IMR-90 (cell line): ENCODE results near the gene C3. TPM values are rescaled to one million over a fixed set of nuclear protein-coding genes. Genes with fewer than 3 reads are reported as not detected.

Experiments
- ATAC-seq: fragments of 200-7000 bp; cut with Tn5 transposase; 2 replicates; pipeline ENCODE4 v1.9.1; 2020; ENCODE audit warnings: low read depth, mild to moderate bottlenecking, moderate library complexity
- BruUV-seq: library from RNA; stranded (reverse); fragments of 400-500 nt; replicated peaks from 2 replicates; lab custom pipeline; 2021; lab: Mats Ljungman, UMichigan
- CTCF ChIA-PET: fragments of 300-600 bp; formaldehyde crosslinking; extraction: SDS; loops from one replicate; lab custom pipeline; 2021; ENCODE audit warnings: antibody characterized with exemption; lab: Yijun Ruan, JAX
- POLR2A ChIA-PET: fragments of 300-600 bp; sonication (Branson Sonifier 250); formaldehyde crosslinking; loops from one replicate; lab custom pipeline; 2022; ENCODE audit warnings: antibody characterized with exemption; ENCODE audit not compliant: unreplicated experiment; lab: Charles Lee
- DNase-seq: peaks from one replicate; pipeline ENCODE4 v3.0.0; 2013
- H2AFZ ChIP-seq: replicated peaks from 2 replicates; pipeline ENCODE3; 2013; ENCODE audit warnings: low read length, mild to moderate bottlenecking; ENCODE audit not compliant: poor library complexity
- H2AK5ac ChIP-seq: 2 replicates; pipeline ENCODE4 v1.6.1; 2013; ENCODE audit warnings: low read depth, low read length, inconsistent platforms
- H2AK9ac ChIP-seq: replicated peaks from 2 replicates; pipeline ENCODE3; 2013; ENCODE audit warnings: mild to moderate bottlenecking, low read depth, low read length, moderate library complexity; ENCODE audit not compliant: poor library complexity
- H2BK120ac ChIP-seq: 2 replicates; pipeline ENCODE4 v1.6.1; 2013; ENCODE audit warnings: low read depth, low read length, inconsistent platforms
- H2BK15ac ChIP-seq: 3 replicates; pipeline ENCODE4 v1.6.1; 2013; ENCODE audit warnings: low read depth, low read length, inconsistent platforms
- H2BK20ac ChIP-seq: 2 replicates; pipeline ENCODE4 v1.6.1; 2013; ENCODE audit warnings: low read depth, mild to moderate bottlenecking, inconsistent platforms, low read length, moderate library complexity
- H2BK5ac ChIP-seq: 2 replicates; pipeline ENCODE4 v1.6.1; 2013; ENCODE audit warnings: mild to moderate bottlenecking, low read depth, low read length, inconsistent platforms; ENCODE audit not compliant: poor library complexity, severe bottlenecking
- H3K14ac ChIP-seq: replicated peaks from 2 replicates; pipeline ENCODE4 v1.6.1; 2013; ENCODE audit warnings: low read depth, low read length, inconsistent platforms
- H3K18ac ChIP-seq: 2 replicates; pipeline ENCODE4 v1.6.1; 2013; ENCODE audit warnings: low read depth, low read length, control low read depth
- H3K23ac ChIP-seq: 2 replicates; pipeline ENCODE4 v1.6.1; 2013; ENCODE audit warnings: low read depth, low read length, inconsistent platforms
- H3K27ac ChIP-seq: 2 replicates; pipeline ENCODE4 v1.5.1; 2013; ENCODE audit warnings: mild to moderate bottlenecking, control low read depth, low read length; ENCODE audit not compliant: insufficient read depth
- H3K27me3 ChIP-seq: 2 replicates; pipeline ENCODE4 v1.6.1; 2013; ENCODE audit warnings: low read length; ENCODE audit not compliant: control insufficient read depth, insufficient read depth
- H3K36me3 ChIP-seq: 2 replicates; pipeline ENCODE4 v1.6.1; 2013; ENCODE audit warnings: low read length, mixed read lengths; ENCODE audit not compliant: control insufficient read depth, insufficient read depth
- H3K4ac ChIP-seq: 2 replicates; pipeline ENCODE4 v1.6.1; 2013; ENCODE audit warnings: low read depth, low read length, inconsistent platforms
- H3K4me1 ChIP-seq: 2 replicates; pipeline ENCODE4 v1.6.1; 2013; ENCODE audit warnings: low read length, mixed read lengths; ENCODE audit not compliant: control insufficient read depth, insufficient read depth
- H3K4me2 ChIP-seq: 2 replicates; pipeline ENCODE4 v1.6.1; 2013; ENCODE audit warnings: low read depth, mild to moderate bottlenecking, control low read depth, low read length, moderate library complexity
- H3K4me3 ChIP-seq: 2 replicates; pipeline ENCODE4 v1.5.1; 2013; ENCODE audit warnings: low read depth, mild to moderate bottlenecking, control low read depth, low read length, moderate library complexity; ENCODE audit not compliant: insufficient read depth
- H3K56ac ChIP-seq: 2 replicates; pipeline ENCODE4 v1.6.1; 2013; ENCODE audit warnings: low read length, inconsistent platforms; ENCODE audit not compliant: insufficient read depth; ENCODE audit errors: extremely low read depth
- H3K79me1 ChIP-seq, 2 experiments: 2 replicates each; pipeline ENCODE4 v1.6.1; 2013; ENCODE audit warnings: low read length in 2 of 2, inconsistent platforms in 1 of 2, low read depth in 1 of 2
- H3K9ac ChIP-seq: 2 replicates; pipeline ENCODE4 v1.6.1; 2013; ENCODE audit warnings: low read depth, low read length, control low read depth
- H3K9me1 ChIP-seq: 2 replicates; pipeline ENCODE4 v1.6.1; 2013; ENCODE audit warnings: low read length, inconsistent platforms; ENCODE audit not compliant: insufficient read depth
- H3K9me3 ChIP-seq: 2 replicates; pipeline ENCODE4 v1.6.1; 2013; ENCODE audit warnings: low read length; ENCODE audit not compliant: control insufficient read depth, insufficient read depth
- H4K20me1 ChIP-seq: 2 replicates; pipeline ENCODE4 v1.6.1; 2013; ENCODE audit warnings: low read length, inconsistent platforms; ENCODE audit not compliant: insufficient read depth
- H4K5ac ChIP-seq: 2 replicates; pipeline ENCODE4 v1.6.1; 2013; ENCODE audit warnings: mild to moderate bottlenecking, low read depth, low read length, control low read depth
- H4K8ac ChIP-seq, 2 experiments: 2 replicates each; pipeline ENCODE4 v1.6.1; 2013; ENCODE audit warnings: low read depth in 2 of 2, low read length in 2 of 2, control low read depth in 1 of 2, inconsistent platforms in 1 of 2
- H4K91ac ChIP-seq: 2 replicates; pipeline ENCODE4 v1.6.1; 2013; ENCODE audit warnings: low read depth, low read length, inconsistent platforms; ENCODE audit not compliant: insufficient read depth
- BHLHE40 ChIP-seq: fragments of 150-350 bp; IDR thresholded peaks from 2 replicates; pipeline ENCODE4 v1.6.1; 2016; ENCODE audit warnings: mild to moderate bottlenecking, low read depth, low read length
- CEBPB ChIP-seq: IDR thresholded peaks from 2 replicates; pipeline ENCODE4 v1.6.1; 2012; ENCODE audit warnings: low read depth, low read length, improper control_type of control experiment
- CHD1 ChIP-seq: IDR thresholded peaks from 2 replicates; pipeline ENCODE4 v1.6.1; 2012; ENCODE audit warnings: low read depth, low read length, improper control_type of control experiment
- FOS ChIP-seq: fragments of 150-350 bp; IDR thresholded peaks from 2 replicates; pipeline ENCODE4 v1.6.1; 2016; ENCODE audit warnings: low read depth, low read length
- MAFK ChIP-seq: IDR thresholded peaks from 2 replicates; pipeline ENCODE4 v1.6.1; 2012; ENCODE audit warnings: low read depth, low read length, improper control_type of control experiment
- MAZ ChIP-seq: IDR thresholded peaks from 2 replicates; pipeline ENCODE4 v1.6.1; 2012; ENCODE audit warnings: low read depth, mild to moderate bottlenecking, low read length, improper control_type of control experiment, moderate library complexity, borderline replicate concordance
- MXI1 ChIP-seq: IDR thresholded peaks from 2 replicates; pipeline ENCODE4 v1.6.1; 2012; ENCODE audit warnings: low read depth, mild to moderate bottlenecking, low read length, moderate library complexity, borderline replicate concordance
- NFE2L2 ChIP-seq: fragments of 150-350 bp; IDR thresholded peaks from 2 replicates; pipeline ENCODE4 v1.6.1; 2016; ENCODE audit warnings: low read depth, mild to moderate bottlenecking, low read length
- POLR2A ChIP-seq: IDR thresholded peaks from 2 replicates; pipeline ENCODE4 v1.6.1; 2012; ENCODE audit warnings: mild to moderate bottlenecking, low read depth, low read length
- RAD21 ChIP-seq: IDR thresholded peaks from 2 replicates; pipeline ENCODE4 v1.6.1; 2012; ENCODE audit warnings: low read length, improper control_type of control experiment
- RCOR1 ChIP-seq: IDR thresholded peaks from 2 replicates; pipeline ENCODE4 v1.6.1; 2012; ENCODE audit warnings: mild to moderate bottlenecking, low read length, improper control_type of control experiment; ENCODE audit not compliant: insufficient replicate concordance
- SMC3 ChIP-seq: fragments of 150-350 bp; IDR thresholded peaks from 2 replicates; pipeline ENCODE4 v1.6.1; 2016; ENCODE audit warnings: low read depth, mild to moderate bottlenecking, antibody characterized with exemption, low read length, moderate library complexity
- USF2 ChIP-seq: fragments of 150-350 bp; IDR thresholded peaks from 2 replicates; pipeline ENCODE4 v1.6.1; 2017; ENCODE audit warnings: mild to moderate bottlenecking, antibody characterized with exemption, low read length, low read depth
- WGBS, 2 experiments: methylation state at CpG; one replicate each; pipeline versions ENCODE4 v1.1.5 to v1.1.7; 2013; ENCODE audit warnings: missing lambda C conversion rate in 2 of 2; ENCODE audit not compliant: insufficient read length in 1 of 2; ENCODE audit errors: extremely low coverage in 2 of 2; 5-methylcytosine and 5-hydroxymethylcytosine counted together
- dilution Hi-C: fragments of 300-500 bp; cut with HindIII; formaldehyde crosslinking; loops from one replicate; pipeline ENCODE4 v1.14.3; 2018; ENCODE audit warnings: low sequenced_read_pairs; ENCODE audit not compliant: unreplicated experiment
- in situ Hi-C: fragments of 300-500 bp; cut with MboI; formaldehyde crosslinking; loops from 3 replicates; pipeline ENCODE4 v1.14.3; 2019; ENCODE audit warnings: low sequenced_read_pairs, inconsistent platforms, mixed read lengths
- intact Hi-C: fragments of 100-400 bp; cut with micrococcal nuclease; formaldehyde crosslinking; loops from 2 replicates; pipeline ENCODE4 v1.10.0; 2022
- polyA plus RNA-seq, 3 experiments: library from polyadenylated mRNA; depleted of rRNA; stranded (reverse); fragments of >200 nt; gene quantifications; 2 replicates each; pipeline ENCODE4 v1.2.3, GENCODE V29; 2012; ENCODE audit warnings: low replicate concordance in 1 of 3
- total RNA-seq: library from RNA; depleted of rRNA; stranded (reverse); fragments of >200 nt; gene quantifications from 2 replicates; pipeline ENCODE4 v1.2.3, GENCODE V29; 2012
- TF ChIP-seq, protein P1 (sequence below): fragments of 150-350 bp; IDR thresholded peaks from 2 replicates; pipeline ENCODE4 v1.6.1; 2016; ENCODE audit warnings: low read depth, mild to moderate bottlenecking, low read length, moderate library complexity, borderline replicate concordance
- TF ChIP-seq, protein P2 (sequence below): conservative IDR thresholded peaks from 2 replicates; pipeline ENCODE4 v1.5.1; 2012; ENCODE audit warnings: mild to moderate bottlenecking, low read depth, low read length, improper control_type of control experiment

The C3 gene
- total and polyA plus RNA-seq, 2 of the 4 experiments (the other 2 are of a cell fraction), result 0.36 TPM; not detected in 1

DNA sequence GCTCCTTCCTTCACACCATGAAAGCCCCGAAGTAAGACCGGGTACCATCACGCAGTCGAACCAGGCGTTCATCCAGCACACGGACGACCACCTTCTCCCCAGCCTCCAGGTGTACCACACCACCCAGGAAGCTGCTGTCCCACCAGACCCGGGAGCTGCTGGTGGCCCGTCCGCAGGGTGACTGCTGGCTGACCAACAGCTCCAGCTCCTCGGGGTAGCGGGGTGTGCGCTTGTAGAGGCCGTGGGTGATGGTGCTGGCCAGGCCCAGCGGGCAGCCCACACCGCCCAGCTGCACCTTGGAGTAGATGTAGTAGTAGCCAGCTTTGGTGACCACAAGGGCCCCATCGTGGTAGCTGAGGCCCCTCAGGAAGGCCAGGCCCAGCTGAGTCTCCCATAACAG is 55.5 kb downstream of the C3 start:
- H2BK15ac ChIP-seq, result no peak overlapping the region
- H2BK5ac ChIP-seq, result no peak overlapping the region
- no peaks in the 10 kb centered on the region for H4K20me1 ChIP-seq
- no peak overlapping the region for H3K27ac ChIP-seq
- 60% methylated on average over 2 of the region's 17 CpGs; no CpG with 5 or more reads in 1 of the 2 experiments for WGBS, 2 experiments
- H4K91ac ChIP-seq, result no peak overlapping the region
- no peak overlapping the region for H2AK9ac ChIP-seq
- no peak overlapping the region for H3K56ac ChIP-seq
- no peak overlapping the region for H3K23ac ChIP-seq
- H4K8ac ChIP-seq, result no peak overlapping the region
- H3K27me3 ChIP-seq, result peaks cover 3% of the 10 kb centered on the region; the same call in 1 of the 2 replicates
- no peaks in the 10 kb centered on the region for H3K36me3 ChIP-seq
- ATAC-seq (no peak), DNase-seq (no peak)
- no peak overlapping the region for H3K4me2 ChIP-seq
- H3K4me1 ChIP-seq, result no peaks in the 10 kb centered on the region
- dilution Hi-C loops (no loop called here), in situ Hi-C loops (no loop called here), intact Hi-C loops (no loop called here)
- no peak overlapping the region for H2AFZ ChIP-seq
- H4K5ac ChIP-seq, result no peak overlapping the region
- ChIA-PET CTCF (no interaction called here), POLR2A (no interaction called here)
- no peak overlapping the region for H3K4me3 ChIP-seq
- H3K14ac ChIP-seq, result no peak overlapping the region
- H3K4ac ChIP-seq, result no peak overlapping the region
- H3K9me1 ChIP-seq, result no peaks in the 10 kb centered on the region
- no TSS peak for BruUV-seq
- H2AK5ac ChIP-seq, result no peak overlapping the region
- H2BK20ac ChIP-seq, result no peak overlapping the region
- no peaks in the 10 kb centered on the region for H3K79me1 ChIP-seq
- no peak overlapping the region for H3K9ac ChIP-seq
- peaks cover 12% of the 10 kb centered on the region for H3K9me3 ChIP-seq
- no peak overlapping the region for H2BK120ac ChIP-seq
- TF ChIP-seq RCOR1 (no peak), CHD1 (no peak), MXI1 (no peak), BHLHE40 (no peak), RAD21 (no peak), SMC3 (no peak), CEBPB (no peak), FOS (no peak), NFE2L2 (no peak), MAFK (no peak), MAZ (no peak), POLR2A (no peak), USF2 (no peak)
- TF ChIP-seq, protein P1, sequence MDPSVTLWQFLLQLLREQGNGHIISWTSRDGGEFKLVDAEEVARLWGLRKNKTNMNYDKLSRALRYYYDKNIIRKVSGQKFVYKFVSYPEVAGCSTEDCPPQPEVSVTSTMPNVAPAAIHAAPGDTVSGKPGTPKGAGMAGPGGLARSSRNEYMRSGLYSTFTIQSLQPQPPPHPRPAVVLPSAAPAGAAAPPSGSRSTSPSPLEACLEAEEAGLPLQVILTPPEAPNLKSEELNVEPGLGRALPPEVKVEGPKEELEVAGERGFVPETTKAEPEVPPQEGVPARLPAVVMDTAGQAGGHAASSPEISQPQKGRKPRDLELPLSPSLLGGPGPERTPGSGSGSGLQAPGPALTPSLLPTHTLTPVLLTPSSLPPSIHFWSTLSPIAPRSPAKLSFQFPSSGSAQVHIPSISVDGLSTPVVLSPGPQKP, result no peak
- TF ChIP-seq, protein P2, sequence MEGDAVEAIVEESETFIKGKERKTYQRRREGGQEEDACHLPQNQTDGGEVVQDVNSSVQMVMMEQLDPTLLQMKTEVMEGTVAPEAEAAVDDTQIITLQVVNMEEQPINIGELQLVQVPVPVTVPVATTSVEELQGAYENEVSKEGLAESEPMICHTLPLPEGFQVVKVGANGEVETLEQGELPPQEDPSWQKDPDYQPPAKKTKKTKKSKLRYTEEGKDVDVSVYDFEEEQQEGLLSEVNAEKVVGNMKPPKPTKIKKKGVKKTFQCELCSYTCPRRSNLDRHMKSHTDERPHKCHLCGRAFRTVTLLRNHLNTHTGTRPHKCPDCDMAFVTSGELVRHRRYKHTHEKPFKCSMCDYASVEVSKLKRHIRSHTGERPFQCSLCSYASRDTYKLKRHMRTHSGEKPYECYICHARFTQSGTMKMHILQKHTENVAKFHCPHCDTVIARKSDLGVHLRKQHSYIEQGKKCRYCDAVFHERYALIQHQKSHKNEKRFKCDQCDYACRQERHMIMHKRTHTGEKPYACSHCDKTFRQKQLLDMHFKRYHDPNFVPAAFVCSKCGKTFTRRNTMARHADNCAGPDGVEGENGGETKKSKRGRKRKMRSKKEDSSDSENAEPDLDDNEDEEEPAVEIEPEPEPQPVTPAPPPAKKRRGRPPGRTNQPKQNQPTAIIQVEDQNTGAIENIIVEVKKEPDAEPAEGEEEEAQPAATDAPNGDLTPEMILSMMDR, result no peak
- no peak overlapping the region for H3K18ac ChIP-seq
